ENCODE measurements around the gene SOCS3.

DNA sequence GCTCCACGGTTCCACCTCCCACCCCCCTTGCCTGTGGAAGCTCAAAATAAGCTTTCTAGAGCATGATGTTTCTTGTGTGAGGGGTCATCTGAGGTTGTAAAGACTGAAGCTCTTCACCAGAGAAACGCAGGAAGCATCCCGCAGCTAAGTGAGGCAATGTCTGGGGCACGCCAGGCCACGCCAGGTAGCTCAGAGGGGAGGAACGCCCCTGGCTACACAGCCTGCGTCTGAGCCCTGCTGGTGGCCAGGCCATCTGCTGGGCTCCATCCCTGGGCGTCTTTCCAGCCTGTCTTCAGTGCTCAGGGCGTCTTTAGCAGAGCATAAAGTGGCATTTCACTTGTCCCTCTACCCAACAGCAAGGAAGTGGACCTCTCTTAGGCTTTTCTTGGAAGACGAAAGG, 15.2 kb downstream of the SOCS3 start:
- TF ChIP-seq NR2C1 (IDR thresholded peaks at IDR 0.05) = no peak
- TF ChIP-seq ZNF384 (IDR thresholded peaks at IDR 0.05; ENCODE audit: borderline replicate concordance, low read depth, low read length) = no peak
- TF ChIP-seq EP300 (IDR thresholded peaks at IDR 0.05; ENCODE audit: borderline replicate concordance in 1 of 2, control insufficient read depth in 1 of 2, low read depth in 2 of 2, low read length in 2 of 2) = no peak
- no peak for TF ChIP-seq CBX3 (IDR thresholded peaks at IDR 0.05; ENCODE audit: borderline replicate concordance, low read depth)
- no peak for TF ChIP-seq EZH2 (IDR thresholded peaks at IDR 0.05; ENCODE audit: borderline replicate concordance, control insufficient read depth, low read depth, low read length)
- no peak for TF ChIP-seq CTCF (IDR thresholded peaks at IDR 0.05 in 2 of 3, conservative IDR thresholded peaks at IDR 0.05 in 1 of 3; ENCODE audit: control insufficient read depth in 2 of 3, extremely low read depth in 1 of 3, insufficient read depth in 1 of 3, low read depth in 3 of 3, low read length in 3 of 3)
- TF ChIP-seq USF2 (IDR thresholded peaks at IDR 0.05; ENCODE audit: borderline replicate concordance, low read depth, low read length) = no peak
- no peak for TF ChIP-seq ESRRA (IDR thresholded peaks at IDR 0.05; ENCODE audit: low read length)
- no peak for TF ChIP-seq HDGF (IDR thresholded peaks at IDR 0.05)
- no peak for TF ChIP-seq SIX5 (IDR thresholded peaks at IDR 0.05; ENCODE audit: low read depth, low read length, severe bottlenecking)
- TF ChIP-seq POLR2AphosphoS5 (IDR thresholded peaks at IDR 0.05; ENCODE audit: low read length) = no peak
